ENCODE measurements around the gene ABCA1. TPM values are rescaled to one million over a fixed set of nuclear protein-coding genes. Genes with fewer than 3 reads are reported as not detected.

ABCA1 gene
- total RNA-seq, 1 donor from 2014 or later, result 36.5 TPM

Other genes with a start within 250 kb of the ABCA1 start
- not detected in 2 replicates for gene OR13D1, start 233.6 kb downstream of the ABCA1 start, total RNA-seq
- gene NIPSNAP3A, start 180.5 kb downstream of the ABCA1 start, total RNA-seq, result 47.0 and 55.4 TPM in 2 replicates
- gene NIPSNAP3B, start 164.0 kb downstream of the ABCA1 start, total RNA-seq, result 0.41 and 0.44 TPM in 2 replicates